SK-N-SH treated with all-trans-retinoic acid at 6 μM for 48 hours (cell line): ENCODE results near the gene GTF2A1L.

ENCODE experiments used
- ATAC-seq: fragments of 200-7000 bp; cut with Tn5 transposase; 3 replicates; pipeline ENCODE4 v1.9.1; 2020; ENCODE audit warnings: mild to moderate bottlenecking, moderate library complexity
- ARNTL ChIP-seq: fragments of 450-650 bp; formaldehyde crosslinking; IDR thresholded peaks from 2 replicates; pipeline ENCODE4 v1.5.0; 2020; ENCODE audit warnings: low read depth, mild to moderate bottlenecking, moderate library complexity, borderline replicate concordance
- BACH2 ChIP-seq: fragments of 250-450 bp; sonication (Bioruptor Pico); IDR thresholded peaks from 2 replicates; pipeline ENCODE4 v1.9.0; 2021; ENCODE audit warnings: mild to moderate bottlenecking, borderline replicate concordance
- CSDC2 ChIP-seq: fragments of 250-450 bp; sonication (Bioruptor Pico); IDR thresholded peaks from 2 replicates; pipeline ENCODE4 v1.5.0; 2020; ENCODE audit warnings: mild to moderate bottlenecking, moderate library complexity
- ESRRG ChIP-seq: fragments of 250-450 bp; sonication (Bioruptor Pico); IDR thresholded peaks from 2 replicates; pipeline ENCODE4 v1.6.1; 2021; ENCODE audit warnings: mild to moderate bottlenecking
- OSR1 ChIP-seq: fragments of 250-450 bp; sonication (Bioruptor Pico); IDR thresholded peaks from 2 replicates; pipeline ENCODE4 v1.8.0; 2022; ENCODE audit warnings: moderate library complexity, mild to moderate bottlenecking, inconsistent platforms
- RARB ChIP-seq: fragments of 250-450 bp; sonication (Bioruptor Pico); IDR thresholded peaks from 2 replicates; pipeline ENCODE4 v1.8.0; 2021; ENCODE audit warnings: mild to moderate bottlenecking, moderate library complexity
- SNAI2 ChIP-seq: fragments of 250-450 bp; sonication (Bioruptor Pico); IDR thresholded peaks from 2 replicates; pipeline ENCODE4 v1.5.0; 2020; ENCODE audit warnings: mild to moderate bottlenecking, moderate library complexity
- TCF4 ChIP-seq: fragments of 250-450 bp; sonication (Bioruptor Pico); IDR thresholded peaks from 2 replicates; pipeline ENCODE4 v1.8.0; 2021; ENCODE audit warnings: mild to moderate bottlenecking, moderate library complexity, borderline replicate concordance
- TOX ChIP-seq: fragments of 250-450 bp; sonication (Bioruptor Pico); IDR thresholded peaks from 2 replicates; pipeline ENCODE4 v1.8.0; 2021; ENCODE audit warnings: mild to moderate bottlenecking, moderate library complexity, borderline replicate concordance
- ZC3H10 ChIP-seq: fragments of 250-450 bp; sonication (Bioruptor Pico); IDR thresholded peaks from 2 replicates; pipeline ENCODE4 v1.5.1; 2021; ENCODE audit warnings: mild to moderate bottlenecking, moderate library complexity
- ZFP3 ChIP-seq: fragments of 250-450 bp; sonication (Bioruptor Pico); IDR thresholded peaks from 2 replicates; pipeline ENCODE4 v1.5.0; 2020; ENCODE audit warnings: mild to moderate bottlenecking, moderate library complexity
- ZFP30 ChIP-seq: fragments of 450-650 bp; formaldehyde crosslinking; IDR thresholded peaks from 2 replicates; pipeline ENCODE4 v1.5.0; 2022; ENCODE audit warnings: mild to moderate bottlenecking, moderate library complexity
- ZNF70 ChIP-seq: fragments of 450-650 bp; formaldehyde crosslinking; IDR thresholded peaks from 2 replicates; pipeline ENCODE4 v1.5.0; 2020; ENCODE audit warnings: mild to moderate bottlenecking, moderate library complexity
- ZNF8 ChIP-seq: fragments of 450-650 bp; formaldehyde crosslinking; IDR thresholded peaks from 2 replicates; pipeline ENCODE4 v1.5.0; 2020; ENCODE audit warnings: mild to moderate bottlenecking, moderate library complexity
- TF ChIP-seq, protein P1 (sequence below): fragments of 250-450 bp; sonication (Bioruptor Pico); IDR thresholded peaks from 2 replicates; pipeline ENCODE4 v1.8.0; 2020; ENCODE audit warnings: mild to moderate bottlenecking, moderate library complexity, borderline replicate concordance
- TF ChIP-seq, protein P2 (sequence below): fragments of 250-450 bp; sonication (Bioruptor Pico); IDR thresholded peaks from 2 replicates; pipeline ENCODE4 v1.5.1; 2021; ENCODE audit warnings: mild to moderate bottlenecking, moderate library complexity
- TF ChIP-seq, protein P3 (sequence below): fragments of 250-450 bp; sonication (Bioruptor Pico); IDR thresholded peaks from 2 replicates; pipeline ENCODE4 v1.5.0; 2020; ENCODE audit warnings: mild to moderate bottlenecking, moderate library complexity
- TF ChIP-seq, protein P4 (sequence below): fragments of 250-450 bp; sonication (Bioruptor Pico); IDR thresholded peaks from 2 replicates; pipeline ENCODE4 v1.5.1; 2020; ENCODE audit warnings: low read depth, mild to moderate bottlenecking, moderate library complexity

Gene GTF2A1L

DNA sequence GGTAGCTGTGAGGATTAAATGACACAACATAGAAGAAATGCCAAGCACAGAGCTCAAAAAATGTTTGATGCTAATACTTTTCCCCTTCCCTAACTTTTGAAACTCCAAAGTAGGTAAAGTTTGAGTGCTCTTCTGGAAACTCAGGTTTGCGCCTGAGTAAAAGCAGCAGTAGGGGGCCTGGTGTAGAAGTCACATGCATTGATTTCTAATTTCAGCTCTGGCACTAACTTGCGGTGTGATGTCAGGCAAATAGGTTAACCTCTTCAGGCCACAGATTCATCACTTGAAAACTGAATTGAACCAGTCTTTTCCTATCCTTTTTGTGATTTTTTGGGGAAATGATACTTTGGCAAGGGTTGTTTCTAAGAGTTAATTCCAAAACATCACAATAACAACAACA is 110.6 kb downstream of the GTF2A1L start:
- ATAC-seq = no peak
- no peak for TF ChIP-seq RARB (CRISPR knock-in tag)
- TF ChIP-seq, protein P1, sequence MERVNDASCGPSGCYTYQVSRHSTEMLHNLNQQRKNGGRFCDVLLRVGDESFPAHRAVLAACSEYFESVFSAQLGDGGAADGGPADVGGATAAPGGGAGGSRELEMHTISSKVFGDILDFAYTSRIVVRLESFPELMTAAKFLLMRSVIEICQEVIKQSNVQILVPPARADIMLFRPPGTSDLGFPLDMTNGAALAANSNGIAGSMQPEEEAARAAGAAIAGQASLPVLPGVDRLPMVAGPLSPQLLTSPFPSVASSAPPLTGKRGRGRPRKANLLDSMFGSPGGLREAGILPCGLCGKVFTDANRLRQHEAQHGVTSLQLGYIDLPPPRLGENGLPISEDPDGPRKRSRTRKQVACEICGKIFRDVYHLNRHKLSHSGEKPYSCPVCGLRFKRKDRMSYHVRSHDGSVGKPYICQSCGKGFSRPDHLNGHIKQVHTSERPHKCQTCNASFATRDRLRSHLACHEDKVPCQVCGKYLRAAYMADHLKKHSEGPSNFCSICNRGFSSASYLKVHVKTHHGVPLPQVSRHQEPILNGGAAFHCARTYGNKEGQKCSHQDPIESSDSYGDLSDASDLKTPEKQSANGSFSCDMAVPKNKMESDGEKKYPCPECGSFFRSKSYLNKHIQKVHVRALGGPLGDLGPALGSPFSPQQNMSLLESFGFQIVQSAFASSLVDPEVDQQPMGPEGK (CRISPR knock-in tag) = no peak
- no peak for TF ChIP-seq TOX (CRISPR knock-in tag)
- TF ChIP-seq ZNF70 (CRISPR knock-in tag) = no peak
- TF ChIP-seq SNAI2 (CRISPR knock-in tag) = no peak
- TF ChIP-seq, protein P2, sequence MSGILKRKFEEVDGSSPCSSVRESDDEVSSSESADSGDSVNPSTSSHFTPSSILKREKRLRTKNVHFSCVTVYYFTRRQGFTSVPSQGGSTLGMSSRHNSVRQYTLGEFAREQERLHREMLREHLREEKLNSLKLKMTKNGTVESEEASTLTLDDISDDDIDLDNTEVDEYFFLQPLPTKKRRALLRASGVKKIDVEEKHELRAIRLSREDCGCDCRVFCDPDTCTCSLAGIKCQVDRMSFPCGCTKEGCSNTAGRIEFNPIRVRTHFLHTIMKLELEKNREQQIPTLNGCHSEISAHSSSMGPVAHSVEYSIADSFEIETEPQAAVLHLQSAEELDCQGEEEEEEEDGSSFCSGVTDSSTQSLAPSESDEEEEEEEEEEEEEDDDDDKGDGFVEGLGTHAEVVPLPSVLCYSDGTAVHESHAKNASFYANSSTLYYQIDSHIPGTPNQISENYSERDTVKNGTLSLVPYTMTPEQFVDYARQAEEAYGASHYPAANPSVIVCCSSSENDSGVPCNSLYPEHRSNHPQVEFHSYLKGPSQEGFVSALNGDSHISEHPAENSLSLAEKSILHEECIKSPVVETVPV = no peak
- TF ChIP-seq ZC3H10 (CRISPR knock-in tag) = no peak
- TF ChIP-seq, protein P3, sequence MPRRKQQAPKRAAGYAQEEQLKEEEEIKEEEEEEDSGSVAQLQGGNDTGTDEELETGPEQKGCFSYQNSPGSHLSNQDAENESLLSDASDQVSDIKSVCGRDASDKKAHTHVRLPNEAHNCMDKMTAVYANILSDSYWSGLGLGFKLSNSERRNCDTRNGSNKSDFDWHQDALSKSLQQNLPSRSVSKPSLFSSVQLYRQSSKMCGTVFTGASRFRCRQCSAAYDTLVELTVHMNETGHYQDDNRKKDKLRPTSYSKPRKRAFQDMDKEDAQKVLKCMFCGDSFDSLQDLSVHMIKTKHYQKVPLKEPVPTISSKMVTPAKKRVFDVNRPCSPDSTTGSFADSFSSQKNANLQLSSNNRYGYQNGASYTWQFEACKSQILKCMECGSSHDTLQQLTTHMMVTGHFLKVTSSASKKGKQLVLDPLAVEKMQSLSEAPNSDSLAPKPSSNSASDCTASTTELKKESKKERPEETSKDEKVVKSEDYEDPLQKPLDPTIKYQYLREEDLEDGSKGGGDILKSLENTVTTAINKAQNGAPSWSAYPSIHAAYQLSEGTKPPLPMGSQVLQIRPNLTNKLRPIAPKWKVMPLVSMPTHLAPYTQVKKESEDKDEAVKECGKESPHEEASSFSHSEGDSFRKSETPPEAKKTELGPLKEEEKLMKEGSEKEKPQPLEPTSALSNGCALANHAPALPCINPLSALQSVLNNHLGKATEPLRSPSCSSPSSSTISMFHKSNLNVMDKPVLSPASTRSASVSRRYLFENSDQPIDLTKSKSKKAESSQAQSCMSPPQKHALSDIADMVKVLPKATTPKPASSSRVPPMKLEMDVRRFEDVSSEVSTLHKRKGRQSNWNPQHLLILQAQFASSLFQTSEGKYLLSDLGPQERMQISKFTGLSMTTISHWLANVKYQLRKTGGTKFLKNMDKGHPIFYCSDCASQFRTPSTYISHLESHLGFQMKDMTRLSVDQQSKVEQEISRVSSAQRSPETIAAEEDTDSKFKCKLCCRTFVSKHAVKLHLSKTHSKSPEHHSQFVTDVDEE (CRISPR knock-in tag) = no peak
- TF ChIP-seq BACH2 (CRISPR knock-in tag) = no peak
- TF ChIP-seq ESRRG (CRISPR knock-in tag) = no peak
- no peak for TF ChIP-seq ZFP3 (CRISPR knock-in tag)
- TF ChIP-seq OSR1 (CRISPR knock-in tag) = no peak
- no peak for TF ChIP-seq ZNF8 (CRISPR knock-in tag)
- no peak for TF ChIP-seq TCF4 (CRISPR knock-in tag)
- TF ChIP-seq, protein P4, sequence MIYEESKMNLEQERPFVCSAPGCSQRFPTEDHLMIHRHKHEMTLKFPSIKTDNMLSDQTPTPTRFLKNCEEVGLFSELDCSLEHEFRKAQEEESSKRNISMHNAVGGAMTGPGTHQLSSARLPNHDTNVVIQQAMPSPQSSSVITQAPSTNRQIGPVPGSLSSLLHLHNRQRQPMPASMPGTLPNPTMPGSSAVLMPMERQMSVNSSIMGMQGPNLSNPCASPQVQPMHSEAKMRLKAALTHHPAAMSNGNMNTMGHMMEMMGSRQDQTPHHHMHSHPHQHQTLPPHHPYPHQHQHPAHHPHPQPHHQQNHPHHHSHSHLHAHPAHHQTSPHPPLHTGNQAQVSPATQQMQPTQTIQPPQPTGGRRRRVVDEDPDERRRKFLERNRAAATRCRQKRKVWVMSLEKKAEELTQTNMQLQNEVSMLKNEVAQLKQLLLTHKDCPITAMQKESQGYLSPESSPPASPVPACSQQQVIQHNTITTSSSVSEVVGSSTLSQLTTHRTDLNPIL (CRISPR knock-in tag) = no peak
- no peak for TF ChIP-seq CSDC2 (CRISPR knock-in tag)
- TF ChIP-seq ZFP30 (CRISPR knock-in tag) = no peak
- no peak for TF ChIP-seq ARNTL

DNA sequence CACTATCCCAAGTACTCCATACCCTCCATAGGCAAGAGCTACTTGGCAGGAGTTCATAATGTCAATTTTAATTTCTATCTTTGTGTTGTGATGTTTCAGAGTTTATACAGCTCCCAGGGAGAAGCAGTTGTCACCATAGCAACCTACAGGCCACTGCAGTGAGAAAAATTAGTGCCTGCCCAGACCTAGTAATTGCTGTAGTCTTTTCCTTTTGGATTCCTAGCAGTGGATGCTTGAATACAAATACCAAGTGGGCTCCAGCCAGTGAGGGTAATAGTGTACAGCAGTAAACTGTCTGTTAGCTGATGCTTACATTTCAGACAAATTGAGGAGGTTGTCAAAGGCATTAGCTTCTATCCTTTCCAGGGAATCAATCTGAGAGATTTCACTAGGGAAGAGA is 111.2 kb downstream of the GTF2A1L start:
- TF ChIP-seq ZFP30 (CRISPR knock-in tag) (no peak), BACH2 (CRISPR knock-in tag) (no peak), ZC3H10 (CRISPR knock-in tag) (no peak), ESRRG (CRISPR knock-in tag) (no peak)
- TF ChIP-seq, protein P2 = no peak
- TF ChIP-seq, all 23 proteins: peak for 0
- no peak for ATAC-seq
